HTR-8/SVneo (cell line): ENCODE results near the gene STUB1.

Experiments
- DNase-seq: peaks from one replicate; pipeline ENCODE4 v3.0.0; 2011; ENCODE audit warnings: low spot score, mixed read lengths; ENCODE audit not compliant: insufficient read length
- FAIRE-seq: peaks from 2 replicates; lab custom pipeline; 2011; peaks lifted over from hg19 to GRCh38; lab: Jason Lieb, UNC

The STUB1 gene

GRCh38 chr16:676913-677312 is 3.3 kb upstream of the STUB1 start:
- FAIRE-seq, result no peak

GRCh38 chr16:677316-678190 is 2.7 kb upstream of the STUB1 start:
- no peak for FAIRE-seq
- no peak for DNase-seq

More at GRCh38 chr16:676913-677312, 3.3 kb upstream of the STUB1 start:
- no peak for DNase-seq

- FAIRE-seq, result no peak
These were observed 1.9 kb upstream of the STUB1 start for GRCh38 chr16:678209-678857.

GRCh38 chr16:678858-679813 is 1.1 kb upstream of the STUB1 start:
- peak; percentile 71 for FAIRE-seq

More at GRCh38 chr16:678209-678857, 1.9 kb upstream of the STUB1 start:
- DNase-seq, result no peak

GRCh38 chr16:680625-680945 is 375 bp downstream of the STUB1 start:
- DNase-seq, result no peak
- no peak for FAIRE-seq

More at GRCh38 chr16:678858-679813, 1.1 kb upstream of the STUB1 start:
- DNase-seq, result no peak

GRCh38 chr16:680967-681745 is 946 bp downstream of the STUB1 start:
- DNase-seq (no peak), FAIRE-seq (no peak)

GRCh38 chr16:681746-682427 is 1.7 kb downstream of the STUB1 start:
- DNase-seq (no peak), FAIRE-seq (no peak)

GRCh38 chr16:682493-683395 is 2.5 kb downstream of the STUB1 start:
- FAIRE-seq, result peak; percentile 62
- DNase-seq, result no peak

- DNase-seq (no peak), FAIRE-seq (peak; percentile 44)
These were observed 3.3 kb downstream of the STUB1 start for GRCh38 chr16:683396-684070.

GRCh38 chr16:684071-684794 is 4.0 kb downstream of the STUB1 start, which contains the start of gene JMJD8:
Gene JMJD8 (minus strand): TSS chr16:684334. CDS start chr16:684319, 15 bp downstream.
- DNase-seq (peak; percentile 90), FAIRE-seq (peak; percentile 85)

GRCh38 chr16:684961-685696 is 4.9 kb downstream of the STUB1 start:
- no peak for DNase-seq
- no peak for FAIRE-seq

GRCh38 chr16:685967-686366 is 5.8 kb downstream of the STUB1 start:
- no peak for FAIRE-seq

GRCh38 chr16:686459-687260 is 6.5 kb downstream of the STUB1 start:
- no peak for DNase-seq
- FAIRE-seq, result no peak

More at GRCh38 chr16:685967-686366, 5.8 kb downstream of the STUB1 start:
- DNase-seq, result no peak

- no peak for DNase-seq
- no peak for FAIRE-seq
These were observed 7.3 kb downstream of the STUB1 start for GRCh38 chr16:687499-687898.

GRCh38 chr16:689175-689897 is 9.1 kb downstream of the STUB1 start:
- FAIRE-seq (no peak), DNase-seq (no peak)
